GM12892 (cell line): ENCODE data around the gene IL17RA.

Source experiments
- POLR2A ChIP-seq: IDR thresholded peaks from 2 replicates; pipeline ENCODE4 v1.6.1; 2011; ENCODE audit warnings: low read depth, low read length, control low read depth
- POLR2AphosphoS5 ChIP-seq: IDR thresholded peaks from 2 replicates; pipeline ENCODE4 v1.6.1; 2011; ENCODE audit warnings: low read depth, low read length, control low read depth

GRCh38 chr22:17097062-17097461, 12.3 kb downstream of the IL17RA start:
- TF ChIP-seq POLR2A (no peak), POLR2AphosphoS5 (no peak)
